OCI-LY7 (cell line): ENCODE measurements around the gene ACOT8. TPM values are rescaled to one million over a fixed set of nuclear protein-coding genes. Genes with fewer than 3 reads are reported as not detected.

Experiments
- BruUV-seq: library from RNA; stranded (reverse); fragments of 400-500 nt; replicated peaks from 2 replicates; lab custom pipeline; 2021; lab: Mats Ljungman, UMichigan
- CTCF ChIA-PET: fragments of 300-600 bp; sonication (Branson Sonifier 250); formaldehyde crosslinking; loops from one replicate; lab custom pipeline; 2022; ENCODE audit warnings: antibody characterized with exemption; ENCODE audit not compliant: unreplicated experiment; lab: Charles Lee
- POLR2A ChIA-PET: fragments of 300-600 bp; sonication (Branson Sonifier 250); formaldehyde crosslinking; loops from one replicate; lab custom pipeline; 2022; ENCODE audit warnings: antibody characterized with exemption; lab: Charles Lee
- DNase-seq: peaks from one replicate; pipeline ENCODE4 v3.0.0-alpha.2; 2015; ENCODE audit warnings: low spot score
- H2AFZ ChIP-seq: fragments of 200-600 bp; sonication (generic), shearing (Covaris generic); 2 replicates; pipeline ENCODE4 v1.6.1; 2014; ENCODE audit warnings: mild to moderate bottlenecking, antibody characterized with exemption, low read length, moderate library complexity
- H3K27ac ChIP-seq: fragments of 200-600 bp; sonication (generic); 2 replicates; pipeline ENCODE4 v1.5.1; 2014; ENCODE audit warnings: mixed run types, low read depth, mild to moderate bottlenecking, moderate library complexity, low read length, inconsistent platforms; ENCODE audit not compliant: poor library complexity, severe bottlenecking
- H3K36me3 ChIP-seq: fragments of 200-600 bp; sonication (generic); 2 replicates; pipeline ENCODE4 v1.6.1; 2014; ENCODE audit warnings: mild to moderate bottlenecking, antibody characterized with exemption, low read length, moderate library complexity, mixed read lengths; ENCODE audit not compliant: insufficient read depth
- H3K4me1 ChIP-seq: fragments of 200-600 bp; sonication (generic); 2 replicates; pipeline ENCODE4 v1.5.1; 2014; ENCODE audit warnings: mild to moderate bottlenecking, low read length; ENCODE audit not compliant: insufficient read depth, poor library complexity, severe bottlenecking
- H3K4me2 ChIP-seq: fragments of 200-600 bp; sonication (generic); 2 replicates; pipeline ENCODE4 v1.6.1; 2014; ENCODE audit warnings: mild to moderate bottlenecking, low read length
- H3K4me3 ChIP-seq: fragments of 200-600 bp; sonication (generic); 2 replicates; pipeline ENCODE4 v1.5.1; 2014; ENCODE audit warnings: mild to moderate bottlenecking, low read depth, low read length; ENCODE audit not compliant: poor library complexity, severe bottlenecking
- H3K79me2 ChIP-seq: fragments of 200-600 bp; sonication (generic); 2 replicates; pipeline ENCODE4 v1.6.1; 2016; ENCODE audit warnings: low read depth, mild to moderate bottlenecking, low read length, moderate library complexity, mixed read lengths; ENCODE audit not compliant: insufficient read depth
- H3K9me2 ChIP-seq: fragments of 200-600 bp; sonication (generic); 2 replicates; pipeline ENCODE4 v1.6.1; 2016; ENCODE audit warnings: mild to moderate bottlenecking, low read length, mixed read lengths; ENCODE audit not compliant: insufficient read depth
- H3K9me3 ChIP-seq: fragments of 200-600 bp; sonication (generic); 2 replicates; pipeline ENCODE4 v1.6.1; 2014; ENCODE audit warnings: mild to moderate bottlenecking, mixed run types, low read length, mixed read lengths
- H4K20me1 ChIP-seq: fragments of 200-600 bp; sonication (generic); 2 replicates; pipeline ENCODE4 v1.6.1; 2014; ENCODE audit warnings: mild to moderate bottlenecking, antibody characterized with exemption, low read length, moderate library complexity, mixed read lengths; ENCODE audit not compliant: insufficient read depth
- CTCF ChIP-seq: fragments of 200-600 bp; sonication (generic); conservative IDR thresholded peaks from 2 replicates; pipeline ENCODE4 v1.5.1; 2014; ENCODE audit warnings: mild to moderate bottlenecking, antibody characterized with exemption, low read length, moderate library complexity, mixed read lengths
- EZH2phosphoT487 ChIP-seq: fragments of 200-600 bp; sonication (generic); IDR thresholded peaks from 2 replicates; pipeline ENCODE4 v1.6.1; 2018; ENCODE audit warnings: low read depth, borderline replicate concordance, mild to moderate bottlenecking, mixed run types, antibody characterized with exemption, low read length, moderate library complexity, mixed read lengths
- intact Hi-C: fragments of 100-400 bp; cut with micrococcal nuclease; formaldehyde crosslinking; loops from one replicate; pipeline ENCODE4 v1.10.0; 2022; ENCODE audit not compliant: unreplicated experiment
- total RNA-seq, 2 experiments: library from RNA; depleted of rRNA in 1 of 2; stranded (reverse); fragments of >200 nt in 1 of 2; shearing (Covaris generic) in 1 of 2; gene quantifications; 2 replicates each; pipeline ENCODE4 v1.2.3, GENCODE V29; 2014 to 2022

Gene ACOT8
- total RNA-seq, 2 experiments from 2014 or later = 28.2 to 37.1 TPM

- H3K4me2 ChIP-seq = no peak overlapping the region
- no peaks in the 10 kb centered on the region for H4K20me1 ChIP-seq
- H3K4me1 ChIP-seq = peaks cover 15% of the 10 kb centered on the region
- H3K9me3 ChIP-seq = no peaks in the 10 kb centered on the region
- H3K9me2 ChIP-seq = no peaks in the 10 kb centered on the region
- H3K79me2 ChIP-seq = no peaks in the 10 kb centered on the region
- intact Hi-C loops = no loop called here
- H3K36me3 ChIP-seq = peaks cover 4% of the 10 kb centered on the region
- CTCF ChIA-PET = no interaction called here
- no peak for DNase-seq
- H3K27ac ChIP-seq = no peak overlapping the region
- H3K4me3 ChIP-seq = no peak overlapping the region
- H2AFZ ChIP-seq = no peak overlapping the region
- POLR2A ChIA-PET = interaction anchor here (1.2 kb wide), 1 partner anchor 37 kb away, joined by 3 read pairs; the partner anchor contains the start of genes ACOT8 and ZSWIM3
- no TSS peak for BruUV-seq
- TF ChIP-seq CTCF (no peak), EZH2phosphoT487 (no peak)
These were observed 36.6 kb upstream of the ACOT8 start for GRCh38 chr20:45893831-45894230.

- H3K4me3 ChIP-seq = no peak overlapping the region
- H3K4me2 ChIP-seq = no peak overlapping the region
- H3K36me3 ChIP-seq = peaks cover 4% of the 10 kb centered on the region
- DNase-seq = no peak
- H3K4me1 ChIP-seq = peaks cover 15% of the 10 kb centered on the region
- no peak for TF ChIP-seq EZH2phosphoT487
- no peak for TF ChIP-seq CTCF
- H3K9me3 ChIP-seq = no peaks in the 10 kb centered on the region
- POLR2A ChIA-PET = interaction anchor here (1.0 to 1.1 kb wide), 2 partner anchors 12 to 93 kb away, joined by 3 to 4 read pairs; no protein-coding TSS in a partner anchor
- CTCF ChIA-PET = no interaction called here
- no peaks in the 10 kb centered on the region for H3K79me2 ChIP-seq
- no peaks in the 10 kb centered on the region for H3K9me2 ChIP-seq
- no peaks in the 10 kb centered on the region for H4K20me1 ChIP-seq
- intact Hi-C loops = no loop called here
- H3K27ac ChIP-seq = no peak overlapping the region
- H2AFZ ChIP-seq = no peak overlapping the region
- no TSS peak for BruUV-seq
These were observed 35.8 kb upstream of the ACOT8 start for GRCh38 chr20:45892828-45893500.
